HuH-7.5 (cell line): Measurements from ENCODE around the gene NOC4L.
A peak's percentile ranks its signal among the peaks of the same experiment; 100 is the strongest.
"Not testable (repeated sequence)": the region's sequence is repeated elsewhere in the genome, so short reads cannot be mapped to it uniquely, and the experiment has no call there.

ENCODE experiments used
- DNase-seq: peaks from one replicate; pipeline ENCODE4 v3.0.0; 2011; ENCODE audit warnings: low spot score

NOC4L gene

DNA sequence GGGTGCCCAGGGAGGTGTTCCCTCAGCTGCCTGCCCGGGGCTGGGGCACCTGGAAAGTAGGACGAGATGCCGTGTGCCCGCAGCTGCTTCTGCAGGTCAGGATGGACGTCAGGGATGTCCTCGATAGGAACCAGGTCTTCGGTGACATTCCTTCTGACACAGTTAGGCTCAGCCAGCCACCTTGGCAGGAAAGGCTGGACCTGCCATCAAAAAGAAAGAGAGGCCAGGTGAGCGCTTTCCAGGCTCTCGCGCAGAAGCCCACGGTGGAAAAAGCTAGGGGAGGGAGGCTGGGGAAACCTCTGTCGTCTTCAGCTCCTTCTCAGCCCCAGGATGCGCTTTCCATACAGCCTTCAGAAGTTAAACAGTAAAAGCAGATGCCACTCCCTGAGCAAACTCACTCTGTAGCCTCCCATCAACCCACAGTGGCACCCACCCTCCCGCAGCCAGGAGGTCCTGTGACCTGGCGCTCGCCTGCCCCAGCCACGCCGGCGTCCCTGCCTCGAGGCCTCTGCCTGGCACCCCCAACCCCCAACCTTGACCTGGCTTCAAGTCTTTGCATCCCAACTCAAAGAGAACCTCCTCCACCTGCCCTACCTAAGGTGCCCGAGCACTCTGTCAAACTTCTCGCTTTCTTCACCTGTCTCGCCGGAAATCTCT is 1.4 kb upstream of the NOC4L start:
- no peak for DNase-seq

DNA sequence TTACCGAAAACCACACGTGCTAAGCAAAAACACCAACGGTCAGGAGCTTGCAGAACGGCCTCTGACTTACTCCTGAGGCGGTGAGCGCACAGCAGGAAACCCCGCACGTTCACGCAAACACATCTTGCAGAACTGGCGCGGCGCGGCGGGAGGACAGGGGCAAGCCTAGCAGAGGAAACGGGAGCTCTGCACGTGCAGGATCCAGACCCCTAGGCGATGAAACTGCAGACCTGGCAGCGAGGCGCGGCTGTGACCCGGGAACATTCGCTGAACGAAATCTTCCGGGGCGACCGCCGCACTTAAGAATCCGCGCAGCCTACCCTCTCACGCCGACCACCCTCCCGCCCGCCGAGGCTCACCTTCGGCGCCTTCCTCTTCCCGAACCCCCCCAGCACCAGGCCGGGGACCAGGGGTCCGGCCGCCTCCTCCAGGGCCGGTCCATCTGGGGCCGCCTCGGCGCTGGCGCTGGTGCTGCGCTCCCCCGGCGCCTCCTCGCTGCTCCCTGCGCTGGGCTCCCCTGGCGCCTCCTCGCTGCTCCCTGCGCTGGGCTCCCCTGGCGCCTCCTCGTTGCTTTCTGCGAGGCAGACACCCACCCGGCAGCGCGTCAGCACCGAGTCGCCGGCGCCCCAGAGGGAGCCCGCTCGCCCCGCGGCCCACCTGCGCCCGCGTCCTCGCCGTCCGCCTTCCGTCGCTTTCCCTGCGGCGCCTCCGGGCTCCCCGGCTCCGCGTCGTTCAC is 753 bp upstream of the NOC4L start:
- DNase-seq = no peak

- no peak for DNase-seq
These were observed 532 bp downstream of the NOC4L start for GRCh38 chr12:132144810-132145168.

- no peak for DNase-seq
These were observed 1.1 kb downstream of the NOC4L start for GRCh38 chr12:132145334-132145733.

- no peak for DNase-seq
These were observed 1.8 kb downstream of the NOC4L start for GRCh38 chr12:132146098-132146497.

DNA sequence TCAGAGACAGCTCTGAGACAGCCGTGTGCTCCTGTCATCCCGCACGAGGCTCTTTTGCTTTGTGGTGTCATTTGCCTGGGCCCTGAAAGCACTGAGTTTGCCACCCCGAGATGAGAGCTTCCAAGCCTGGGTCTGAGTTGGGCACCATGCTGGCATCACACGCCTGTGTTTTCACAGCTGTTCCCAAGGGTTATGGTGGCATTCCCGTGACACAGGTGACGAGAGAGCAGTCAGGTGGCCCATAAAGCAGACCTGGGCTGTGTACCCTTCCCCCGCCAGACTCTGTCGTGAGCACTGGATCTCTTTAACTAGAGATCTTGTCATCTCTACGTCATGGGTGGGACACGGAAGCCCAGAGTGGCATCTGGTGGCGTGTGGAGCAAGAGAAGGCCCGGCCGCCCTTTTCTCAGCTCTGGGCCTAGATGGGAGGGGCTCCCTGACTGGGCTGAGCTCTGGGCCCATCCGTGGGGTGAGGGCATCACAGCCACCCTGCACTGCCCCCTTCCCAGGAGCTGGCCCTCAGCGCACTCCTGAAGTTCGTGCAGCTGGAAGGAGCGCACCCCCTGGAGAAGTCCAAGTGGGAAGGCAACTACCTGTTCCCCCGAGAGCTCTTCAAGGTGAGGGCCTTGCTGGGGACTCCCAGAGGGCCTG is 2.6 kb downstream of the NOC4L start:
- DNase-seq = no peak

DNA sequence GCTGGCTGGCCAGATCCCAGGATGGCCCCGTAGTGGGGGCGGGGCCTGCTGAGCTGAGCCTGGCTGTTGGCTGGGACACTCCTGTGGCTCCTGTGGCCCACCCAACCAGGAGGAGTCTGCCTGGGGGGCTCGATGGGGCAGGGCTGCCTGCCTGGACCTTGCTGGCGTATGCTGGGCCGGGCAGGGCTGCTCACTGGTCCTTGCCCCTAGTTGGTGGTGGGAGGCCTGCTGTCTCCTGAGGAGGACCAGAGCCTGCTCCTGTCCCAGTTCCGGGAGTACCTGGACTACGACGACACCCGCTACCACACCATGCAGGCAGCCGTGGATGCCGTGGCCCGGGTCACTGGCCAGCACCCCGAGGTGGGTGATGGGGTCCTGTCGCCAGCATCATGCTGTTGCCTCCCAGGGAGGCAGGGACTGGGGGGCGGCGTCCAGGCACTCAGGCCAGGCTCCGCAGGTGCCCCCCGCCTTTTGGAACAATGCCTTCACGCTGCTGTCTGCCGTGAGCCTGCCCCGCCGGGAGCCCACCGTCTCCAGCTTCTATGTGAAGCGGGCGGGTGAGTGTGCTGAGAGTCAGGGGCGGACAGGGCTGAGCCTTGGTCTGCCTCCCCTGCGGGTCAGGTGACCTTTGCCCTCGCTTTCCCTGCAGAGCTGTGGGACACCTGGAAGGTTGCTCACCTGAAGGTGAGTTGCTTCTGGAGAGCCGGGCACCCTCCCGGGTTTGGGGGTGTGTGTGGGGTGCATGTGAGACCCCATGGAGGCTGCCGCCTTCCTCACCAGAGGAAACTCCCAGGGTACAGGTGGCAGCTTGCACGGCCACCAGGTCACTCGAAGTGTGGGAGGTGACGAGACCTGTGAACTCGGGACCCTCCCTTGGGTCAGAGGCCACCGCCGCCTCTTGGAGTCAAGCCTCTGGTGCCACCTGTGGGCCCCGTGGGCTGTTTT is 3.4 kb downstream of the NOC4L start:
- DNase-seq = no peak

- no peak for DNase-seq
These were observed 4.2 kb downstream of the NOC4L start for GRCh38 chr12:132148368-132149045.

DNA sequence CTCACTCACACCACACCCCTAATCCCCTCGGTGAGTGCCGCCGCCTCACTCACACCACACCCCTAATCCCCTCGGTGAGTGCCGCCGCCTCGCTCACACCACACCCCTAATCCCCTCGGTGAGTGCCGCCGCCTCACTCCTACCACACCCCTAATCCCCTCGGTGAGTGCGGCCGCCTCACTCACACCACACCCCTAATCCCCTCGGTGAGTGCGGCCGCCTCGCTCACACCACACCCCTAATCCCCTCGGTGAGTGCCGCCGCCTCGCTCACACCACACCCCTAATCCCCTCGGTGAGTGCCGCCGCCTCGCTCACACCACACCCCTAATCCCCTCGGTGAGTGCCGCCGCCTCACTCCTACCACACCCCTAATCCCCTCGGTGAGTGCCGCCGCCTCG is 5.3 kb downstream of the NOC4L start:
- not testable (repeated sequence) for DNase-seq

DNA sequence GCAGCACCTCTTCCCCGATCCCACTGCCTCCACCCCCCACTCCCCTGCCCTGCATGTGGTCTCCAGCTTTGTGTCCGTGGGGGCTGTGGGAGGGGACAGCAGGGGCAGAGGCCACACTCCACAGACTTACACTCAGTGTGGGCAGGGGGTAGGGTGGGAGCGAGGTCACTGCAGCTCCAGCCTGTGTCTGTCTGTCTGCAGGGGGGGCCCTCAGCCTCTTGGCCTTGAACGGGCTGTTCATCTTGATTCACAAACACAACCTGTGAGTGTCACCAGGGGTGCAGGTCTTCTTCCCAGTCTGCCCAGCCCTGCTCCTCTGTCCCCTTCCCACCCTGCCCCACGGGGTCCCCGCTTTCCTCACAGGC is 6.5 kb downstream of the NOC4L start:
- DNase-seq = no peak

DNA sequence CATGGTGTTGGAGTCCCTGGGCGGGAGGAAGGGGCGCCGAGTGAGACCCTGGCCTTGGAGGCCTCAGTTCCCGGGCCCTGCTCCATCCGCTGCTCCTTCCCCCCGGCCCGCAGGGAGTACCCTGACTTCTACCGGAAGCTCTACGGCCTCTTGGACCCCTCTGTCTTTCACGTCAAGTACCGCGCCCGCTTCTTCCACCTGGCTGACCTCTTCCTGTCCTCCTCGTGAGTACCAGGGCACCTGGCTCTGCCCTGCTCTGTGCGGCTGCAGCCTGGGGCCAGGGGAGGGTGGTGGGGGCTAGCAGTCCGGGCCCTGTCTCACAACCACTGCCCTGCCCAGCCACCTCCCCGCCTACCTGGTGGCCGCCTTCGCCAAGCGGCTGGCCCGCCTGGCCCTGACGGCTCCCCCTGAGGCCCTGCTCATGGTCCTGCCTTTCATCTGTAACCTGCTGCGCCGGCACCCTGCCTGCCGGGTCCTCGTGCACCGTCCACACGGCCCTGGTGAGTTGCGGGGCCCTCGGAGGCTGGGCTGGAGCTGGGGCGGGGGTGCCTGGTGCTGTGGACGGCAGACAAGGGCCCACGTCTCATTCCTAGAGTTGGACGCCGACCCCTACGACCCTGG is 7.0 kb downstream of the NOC4L start:
- DNase-seq = no peak

DNA sequence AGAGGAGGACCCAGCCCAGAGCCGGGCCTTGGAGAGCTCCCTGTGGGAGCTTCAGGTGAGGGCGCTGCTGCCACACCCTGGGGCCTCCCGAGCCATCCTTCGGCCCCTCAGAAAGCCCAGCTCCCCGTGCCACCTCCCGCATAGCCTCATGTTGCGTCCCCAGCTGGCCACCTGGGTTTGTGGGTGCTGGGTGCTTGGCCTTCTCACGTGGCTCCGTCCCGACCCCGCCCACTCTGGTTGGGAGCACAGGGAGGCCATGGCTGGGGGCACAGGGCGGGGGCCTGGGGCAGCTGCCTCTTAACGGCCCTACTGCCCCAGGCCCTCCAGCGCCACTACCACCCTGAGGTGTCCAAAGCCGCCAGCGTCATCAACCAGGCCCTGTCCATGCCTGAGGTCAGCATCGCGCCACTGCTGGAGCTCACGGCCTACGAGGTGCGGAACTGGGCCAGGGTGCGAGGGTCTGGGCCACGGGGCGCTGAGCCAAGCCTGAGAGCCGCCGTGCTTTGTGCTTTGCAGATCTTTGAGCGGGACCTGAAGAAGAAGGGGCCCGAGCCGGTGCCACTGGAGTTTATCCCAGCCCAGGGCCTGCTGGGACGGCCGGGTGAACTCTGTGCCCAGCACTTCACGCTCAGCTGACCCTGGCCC is 7.6 kb downstream of the NOC4L start:
- DNase-seq = no peak

GRCh38 chr12:132152411-132152821 is 8.2 kb downstream of the NOC4L start:
- DNase-seq = no peak

GRCh38 chr12:132152953-132153352 is 8.7 kb downstream of the NOC4L start:
- DNase-seq = no peak

DNA sequence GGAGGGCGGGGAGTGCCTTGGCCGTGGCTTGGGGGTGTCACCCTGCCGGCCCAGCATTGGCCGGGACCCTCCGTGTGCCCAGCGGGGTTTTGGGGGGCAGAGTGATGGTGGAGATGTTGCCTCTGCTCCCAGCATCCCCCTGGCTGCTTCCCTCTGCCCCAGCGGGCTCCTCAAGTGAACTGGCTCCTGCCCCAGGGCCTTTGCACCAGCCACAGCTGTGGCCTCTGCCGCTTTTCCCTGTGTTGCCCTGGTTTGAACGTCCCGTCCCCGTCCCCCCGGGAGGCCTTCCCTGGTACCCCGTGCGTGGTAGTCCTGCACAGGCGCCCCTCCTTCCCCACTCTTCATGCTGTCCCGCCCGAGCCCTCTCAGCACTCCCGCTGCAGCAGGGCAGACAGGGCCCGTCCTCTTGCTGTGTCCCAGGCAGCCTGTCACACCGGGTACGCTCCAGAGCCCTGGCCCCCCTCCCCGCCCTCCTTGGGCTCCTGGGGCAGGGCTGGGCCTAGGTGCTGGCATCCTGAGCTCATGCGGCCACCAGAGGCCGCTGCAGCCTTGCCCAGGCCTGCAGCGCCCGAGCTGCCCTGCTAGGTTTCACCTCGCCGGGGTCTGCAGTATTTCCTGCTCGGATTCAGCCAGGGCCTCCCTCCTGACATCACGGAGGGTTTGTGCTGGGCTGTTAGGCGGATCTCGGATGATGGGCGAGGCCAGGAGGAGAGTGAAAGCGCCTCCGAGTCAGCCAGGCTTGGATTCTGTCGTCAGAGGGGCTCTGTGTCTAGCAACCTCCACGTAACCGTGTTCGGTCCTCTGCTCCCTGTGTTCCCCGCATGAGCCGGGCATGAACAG is 9.5 kb downstream of the NOC4L start:
- DNase-seq = peak; percentile 93

GRCh38 chr12:132154341-132154761 is 10.1 kb downstream of the NOC4L start:
- DNase-seq = no peak

DNA sequence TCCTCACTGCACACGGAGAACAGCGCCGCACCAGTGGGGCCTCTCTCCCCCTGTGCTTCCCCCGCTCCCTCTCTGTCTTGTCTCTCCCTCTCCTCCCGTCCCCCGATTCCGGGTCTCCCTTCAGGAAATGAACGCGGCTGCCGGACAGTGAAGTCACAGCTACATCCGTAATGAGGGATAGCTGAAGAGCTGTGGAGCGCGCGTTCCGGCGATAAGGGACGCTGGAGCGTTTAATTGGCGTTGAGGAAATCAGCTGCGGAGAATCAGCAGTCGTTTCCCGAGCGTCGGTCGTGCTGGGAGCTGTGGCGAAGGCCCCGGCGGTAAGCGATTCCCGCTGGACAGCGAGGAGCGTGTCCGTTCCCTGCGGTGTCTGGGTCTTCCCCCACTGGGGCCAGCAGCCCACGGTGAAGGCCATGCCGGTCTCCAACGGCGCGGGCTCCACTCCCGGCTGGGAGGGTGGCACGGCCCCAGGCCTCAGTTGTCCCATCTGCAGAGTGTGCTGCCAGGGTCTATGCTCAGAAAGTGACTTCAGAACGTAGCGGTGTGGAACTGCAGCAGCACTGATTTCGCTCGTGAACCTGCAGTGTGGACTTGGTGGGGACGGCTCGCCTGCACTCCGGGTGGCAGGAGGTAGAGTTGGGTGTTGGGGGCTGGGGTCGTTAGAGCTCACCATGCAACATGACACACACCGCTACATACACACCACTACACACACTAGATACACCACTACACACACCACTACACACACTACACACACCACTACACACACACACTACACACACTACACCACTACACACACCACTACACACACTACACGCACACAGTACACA is 10.9 kb downstream of the NOC4L start:
- DNase-seq = no peak

DNA sequence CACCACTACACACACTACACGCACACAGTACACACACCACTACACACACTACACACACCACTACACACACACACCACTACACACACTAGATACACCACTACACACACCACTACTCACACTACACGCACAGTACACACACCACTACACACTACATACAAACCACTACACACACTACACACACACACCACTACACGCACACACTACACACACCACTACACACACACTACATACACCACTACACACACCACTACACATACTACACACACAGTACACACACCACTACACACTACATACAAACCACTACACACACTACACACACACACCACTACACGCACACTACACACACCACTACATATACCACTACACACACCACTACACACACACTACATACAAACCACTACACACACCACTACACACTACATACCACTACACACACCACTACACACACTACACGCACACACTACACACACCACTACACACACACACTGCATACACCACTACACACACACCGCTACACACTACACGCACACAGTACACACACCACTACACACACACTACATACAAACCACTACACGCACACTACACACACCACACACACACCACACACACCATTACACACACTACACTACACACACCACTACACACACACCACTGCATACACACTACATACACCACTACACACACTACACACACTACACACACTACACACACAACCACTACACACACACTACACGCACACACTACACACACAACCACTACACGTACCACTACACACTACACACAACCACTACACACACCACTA is 11.7 kb downstream of the NOC4L start:
- DNase-seq = no peak
